HT-29 (cell line): ENCODE data around the gene UNC5B. TPM values are rescaled to one million over a fixed set of nuclear protein-coding genes. Genes with fewer than 3 reads are reported as not detected.
"Not testable (repeated sequence)": the region's sequence is repeated elsewhere in the genome, so short reads cannot be mapped to it uniquely, and the experiment has no call there.

ENCODE experiments used
- DNase-seq: peaks from one replicate; pipeline ENCODE4 v3.0.0-alpha.2; 2015; ENCODE audit warnings: low spot score
- total RNA-seq: library from RNA; depleted of rRNA; stranded (reverse); fragments of >200 nt; shearing (Covaris generic); gene quantifications from 2 replicates; pipeline ENCODE4 v1.2.3, GENCODE V29; 2014

Gene UNC5B
- total RNA-seq, 1 experiment from 2014 or later, result 0.51 TPM

DNA sequence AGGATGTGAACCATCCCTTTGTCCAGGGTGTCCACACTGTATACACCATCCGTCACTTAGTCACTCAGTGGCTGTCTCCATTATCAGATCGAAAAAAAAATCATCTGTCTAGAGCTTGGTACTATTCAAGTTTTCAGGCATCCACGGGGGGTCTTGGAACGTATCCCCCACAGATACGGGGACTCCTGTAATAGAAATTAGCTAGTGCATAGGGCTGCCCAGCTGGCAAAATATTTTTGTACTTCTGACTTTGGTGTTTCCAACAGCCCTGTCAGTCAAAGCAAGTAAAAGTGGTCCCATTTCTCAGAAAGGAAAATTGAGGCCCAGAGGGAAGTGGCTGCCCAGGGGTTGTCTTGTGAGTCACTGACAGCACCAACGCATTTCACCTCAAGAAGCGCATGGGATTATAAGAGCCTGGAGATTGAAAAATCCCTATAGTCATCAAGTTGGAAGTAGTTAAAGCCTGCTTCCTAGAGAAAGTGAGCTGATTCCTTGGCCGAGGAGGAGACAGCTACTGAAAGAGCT, 54.6 kb downstream of the UNC5B start:
- DNase-seq, result no peak

DNA sequence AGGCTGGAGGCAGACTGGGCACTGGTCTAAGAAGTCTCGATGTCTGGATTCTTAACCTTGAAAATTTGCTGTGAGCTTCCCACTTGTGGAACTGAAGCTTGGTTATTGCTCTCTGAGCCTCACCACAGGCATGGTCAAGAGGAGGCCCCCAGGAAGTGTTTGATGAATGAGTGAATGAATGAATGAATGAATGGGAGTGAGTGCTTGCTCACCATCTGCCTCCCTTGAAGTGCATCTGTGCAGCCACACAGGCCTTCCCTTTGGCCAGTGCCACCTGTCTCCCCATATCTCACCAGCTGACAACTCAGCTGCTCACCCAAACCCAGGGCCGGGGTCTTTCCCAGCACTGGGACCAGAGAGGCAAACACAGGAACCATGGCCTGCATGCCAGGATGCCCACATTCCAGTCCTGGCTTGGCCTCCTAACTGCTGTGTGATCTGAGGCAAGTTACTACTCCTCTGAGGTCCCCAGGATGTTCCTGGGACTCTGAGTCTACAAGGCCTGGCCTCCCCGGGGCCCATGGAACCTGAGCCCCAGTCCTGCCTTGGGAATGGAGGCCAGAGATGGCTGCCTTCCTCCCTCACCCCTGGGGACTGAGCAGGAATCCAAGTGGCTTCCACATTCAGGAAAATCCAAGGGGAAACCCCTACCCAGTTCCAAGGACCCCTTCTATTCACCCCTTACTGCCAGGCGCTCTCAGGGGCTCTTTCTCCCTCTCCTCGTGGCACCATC, 55.3 kb downstream of the UNC5B start:
- no peak for DNase-seq

DNA sequence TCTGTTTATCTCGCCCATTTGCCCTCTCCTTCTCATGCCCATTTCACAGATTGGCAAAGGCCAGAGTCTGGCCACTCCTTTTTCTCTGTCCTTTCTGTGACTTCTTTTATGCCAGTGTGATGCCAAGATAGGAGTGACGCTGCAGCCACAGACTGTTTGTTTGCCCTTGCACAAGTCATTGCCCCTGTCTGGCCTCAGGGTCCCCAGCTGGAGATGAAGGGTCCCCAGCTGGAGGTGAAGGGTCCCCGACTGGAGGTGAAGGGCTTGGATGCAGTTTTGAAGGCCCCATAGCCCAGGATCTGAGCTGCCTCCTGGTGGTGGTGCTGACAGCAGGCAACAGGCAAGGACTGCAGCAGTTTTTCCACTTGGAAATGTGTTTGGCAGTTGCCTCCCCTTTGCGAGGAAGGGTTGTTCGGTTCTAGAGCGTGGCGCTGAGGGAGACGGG, 55.9 kb downstream of the UNC5B start:
- DNase-seq, result no peak

DNA sequence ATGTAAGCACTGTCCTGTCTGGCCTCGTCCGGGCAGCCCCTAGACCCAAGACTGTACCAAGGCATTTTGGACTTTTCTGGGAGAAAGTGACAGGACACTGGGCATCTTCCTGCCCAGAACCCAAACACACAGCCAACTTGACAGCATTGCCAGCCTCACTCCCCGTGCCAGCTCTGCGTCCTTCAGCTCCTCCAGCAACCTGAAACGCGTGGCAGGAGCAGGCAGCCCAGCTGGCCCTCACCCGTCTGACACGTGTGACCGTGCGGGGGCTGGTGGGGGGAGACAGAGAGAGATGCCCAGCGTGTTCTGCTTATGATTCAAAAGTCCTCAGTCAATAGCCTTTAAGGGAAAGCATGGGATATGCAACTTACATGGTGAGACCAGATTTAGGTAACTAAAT, 56.4 kb downstream of the UNC5B start:
- DNase-seq, result no peak

DNA sequence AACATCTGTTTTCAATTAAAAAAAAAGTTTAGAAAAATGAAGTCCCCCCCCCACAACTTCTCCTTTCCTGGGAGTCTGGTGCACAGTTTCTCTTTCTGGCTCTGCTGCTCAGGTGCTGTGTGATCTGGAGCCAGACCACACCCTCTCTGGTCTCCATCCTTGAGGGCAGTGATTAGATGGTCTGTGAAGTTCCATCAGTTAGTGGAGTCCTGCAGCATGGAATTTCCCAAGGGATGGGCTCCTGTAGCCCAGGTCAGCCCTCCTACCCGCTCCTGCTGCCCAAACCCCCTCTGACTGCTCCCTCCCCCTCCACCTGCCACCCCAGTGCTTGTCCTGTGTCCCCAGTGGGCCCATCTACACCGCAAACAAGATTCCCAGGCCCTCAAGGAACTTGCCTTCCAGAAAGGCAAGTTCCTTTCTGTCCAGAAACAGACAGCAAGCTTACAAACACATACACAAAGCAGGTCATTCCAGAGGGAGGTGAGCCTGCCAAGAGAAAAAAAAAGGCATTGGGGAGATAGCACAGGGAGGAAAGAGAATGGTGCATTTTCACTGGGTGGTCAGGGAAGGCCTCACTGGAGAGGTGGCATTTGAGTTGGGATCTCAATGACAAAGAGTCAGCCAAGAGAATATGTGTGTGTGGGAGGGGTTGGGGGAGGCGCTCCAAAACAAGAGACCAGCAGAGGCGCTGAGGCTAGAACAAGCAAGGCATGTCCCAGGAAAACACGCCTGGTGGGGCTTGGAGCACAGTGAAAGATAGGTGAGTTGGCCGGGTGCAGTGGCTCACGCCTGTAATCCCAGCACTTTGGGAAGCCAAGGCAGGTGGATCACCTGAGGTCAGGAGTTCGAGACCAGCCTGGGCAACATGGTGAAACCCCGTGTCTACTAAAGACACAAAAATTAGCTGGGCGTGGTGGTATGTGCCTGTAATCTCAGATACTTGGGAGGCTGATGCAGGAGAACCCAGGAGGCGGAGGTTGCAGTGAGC, 57.2 kb downstream of the UNC5B start:
- DNase-seq, result no peak

DNA sequence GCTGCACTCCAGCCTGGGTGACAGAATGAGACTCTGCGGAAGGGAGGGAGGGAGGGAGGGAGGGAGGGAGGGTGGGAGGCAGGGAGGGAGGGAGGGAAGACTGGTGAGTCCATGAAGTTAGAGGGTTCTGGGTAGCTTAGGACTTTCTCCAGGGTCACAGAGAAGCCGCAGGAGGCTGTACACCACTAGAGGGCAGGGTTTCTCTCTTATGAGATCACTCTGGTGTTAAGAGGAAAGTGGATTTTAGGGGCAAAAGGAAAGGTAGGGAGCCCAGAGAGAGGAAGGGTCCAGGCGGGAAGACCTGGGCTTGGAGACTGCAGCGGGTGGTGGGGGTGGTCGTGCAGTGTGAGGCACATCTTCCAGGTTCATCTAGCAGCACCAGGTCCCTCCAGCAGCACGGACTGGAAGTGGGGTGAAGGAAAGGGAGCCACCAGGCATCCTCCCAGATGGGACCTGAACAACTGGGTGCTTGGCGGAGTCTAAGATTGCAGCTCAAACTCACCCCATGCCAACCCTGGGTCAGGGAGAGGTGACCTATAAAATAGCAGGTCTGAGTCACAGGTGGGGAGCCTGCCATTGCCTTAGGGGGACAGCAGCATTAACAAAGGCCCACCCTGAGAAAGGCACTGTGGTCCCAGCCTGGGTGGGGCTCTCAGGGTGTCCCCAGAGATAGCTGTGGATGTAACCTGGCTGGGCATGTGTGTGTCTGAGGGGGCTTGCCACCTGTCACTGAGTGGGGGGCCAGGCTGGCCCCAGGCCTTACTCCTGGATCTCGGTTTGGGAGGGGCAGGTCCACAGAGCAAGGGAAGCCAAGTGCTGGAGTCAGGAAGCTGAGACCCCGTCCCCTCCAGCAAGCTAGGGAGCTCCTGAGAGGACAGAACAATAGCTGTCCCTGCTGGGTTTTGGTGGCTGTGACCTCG, 58.2 kb downstream of the UNC5B start:
- DNase-seq, result peak; percentile 78

DNA sequence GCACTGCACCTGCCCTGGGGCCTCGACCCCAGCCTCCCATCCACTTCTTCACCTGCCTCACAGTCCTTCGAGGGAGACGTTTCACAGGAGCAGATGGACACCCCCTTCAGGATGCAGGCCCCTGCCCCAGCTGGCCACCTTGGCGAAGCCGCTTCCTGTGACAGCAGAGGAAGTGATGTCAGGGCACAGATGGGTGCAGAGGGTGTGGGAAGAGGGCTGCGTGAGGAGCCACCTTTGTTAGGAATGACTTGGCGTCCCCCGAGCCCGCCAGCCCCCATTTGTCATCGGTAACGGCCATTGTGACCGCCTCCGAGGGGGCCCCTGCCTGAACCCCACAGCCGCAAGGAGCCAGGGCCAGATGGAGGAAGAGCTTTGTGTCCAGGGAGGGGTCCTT, 59.3 kb downstream of the UNC5B start:
- no peak for DNase-seq

DNA sequence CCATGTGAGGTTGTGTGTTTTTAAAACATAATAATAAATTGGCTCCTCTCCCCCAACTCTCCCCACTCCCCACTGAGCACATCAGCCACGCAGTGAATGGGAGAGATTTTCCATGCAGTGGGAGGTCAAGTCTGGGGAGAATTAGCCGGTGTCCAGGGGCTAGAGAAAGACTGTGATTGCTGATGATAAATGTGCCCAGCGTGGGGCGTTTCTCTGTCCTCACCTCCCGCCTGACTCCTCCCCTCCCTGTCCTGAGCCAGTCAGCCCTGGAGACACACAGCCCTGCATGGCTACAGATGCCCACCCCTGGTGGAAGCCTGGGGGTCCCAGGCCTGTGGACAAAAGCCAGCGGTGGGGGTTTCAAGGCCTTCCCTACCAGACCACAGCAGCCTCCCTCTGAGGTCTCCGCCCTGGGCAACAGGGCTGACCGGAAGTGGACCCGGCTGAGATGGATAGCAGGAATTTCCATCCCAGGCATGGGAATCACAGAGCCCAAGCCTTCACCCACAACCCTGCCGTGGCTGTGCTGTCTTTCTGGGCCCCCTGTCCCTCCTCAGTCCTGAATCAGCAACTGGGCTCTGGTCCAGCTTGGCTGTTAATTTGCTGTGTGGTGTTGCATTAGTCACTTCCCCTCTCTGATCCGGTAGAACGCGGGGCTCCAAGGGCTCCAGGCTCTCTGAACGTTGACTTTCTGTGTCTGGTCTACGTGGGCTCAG, 59.8 kb downstream of the UNC5B start:
- DNase-seq, result no peak

DNA sequence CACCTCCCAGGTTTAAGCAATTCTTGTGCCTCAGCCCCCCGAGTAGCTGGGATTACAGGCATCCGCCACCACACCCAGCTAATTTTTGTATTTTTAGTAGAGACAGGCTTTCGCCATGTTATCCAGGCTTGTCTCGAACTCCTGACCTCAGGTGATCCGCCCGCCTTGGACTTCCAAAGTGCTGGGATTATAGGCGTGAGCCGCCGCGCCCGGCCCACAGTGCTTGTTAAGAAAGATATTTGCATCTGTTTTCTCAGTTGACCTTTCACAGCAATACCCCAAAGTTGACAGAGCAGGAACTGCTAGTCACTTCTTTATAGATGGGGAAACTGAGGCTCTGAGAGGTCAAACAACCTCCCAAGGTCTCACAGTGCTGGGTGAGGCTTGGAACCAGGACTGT, 60.6 kb downstream of the UNC5B start:
- DNase-seq, result not testable (repeated sequence)

DNA sequence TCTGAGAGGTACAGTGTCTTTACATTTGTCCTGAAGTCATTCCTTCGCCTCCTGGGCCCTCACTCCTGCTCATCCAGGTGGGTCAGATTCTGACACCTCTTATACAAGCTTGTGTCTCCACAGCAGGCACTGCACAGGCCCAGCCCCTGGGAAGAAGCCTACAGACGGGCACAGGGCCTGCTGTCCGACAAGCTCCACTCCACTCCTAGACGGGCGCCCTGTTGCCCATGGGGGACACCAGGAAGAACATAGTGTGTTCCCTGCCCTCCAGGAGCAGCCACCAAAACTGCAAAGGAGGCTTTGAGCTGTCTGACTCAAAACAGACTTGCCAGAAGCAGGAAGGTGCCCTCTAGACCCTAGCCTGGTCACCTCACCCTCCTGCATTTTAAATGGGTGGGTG, 61.1 kb downstream of the UNC5B start:
- no peak for DNase-seq

DNA sequence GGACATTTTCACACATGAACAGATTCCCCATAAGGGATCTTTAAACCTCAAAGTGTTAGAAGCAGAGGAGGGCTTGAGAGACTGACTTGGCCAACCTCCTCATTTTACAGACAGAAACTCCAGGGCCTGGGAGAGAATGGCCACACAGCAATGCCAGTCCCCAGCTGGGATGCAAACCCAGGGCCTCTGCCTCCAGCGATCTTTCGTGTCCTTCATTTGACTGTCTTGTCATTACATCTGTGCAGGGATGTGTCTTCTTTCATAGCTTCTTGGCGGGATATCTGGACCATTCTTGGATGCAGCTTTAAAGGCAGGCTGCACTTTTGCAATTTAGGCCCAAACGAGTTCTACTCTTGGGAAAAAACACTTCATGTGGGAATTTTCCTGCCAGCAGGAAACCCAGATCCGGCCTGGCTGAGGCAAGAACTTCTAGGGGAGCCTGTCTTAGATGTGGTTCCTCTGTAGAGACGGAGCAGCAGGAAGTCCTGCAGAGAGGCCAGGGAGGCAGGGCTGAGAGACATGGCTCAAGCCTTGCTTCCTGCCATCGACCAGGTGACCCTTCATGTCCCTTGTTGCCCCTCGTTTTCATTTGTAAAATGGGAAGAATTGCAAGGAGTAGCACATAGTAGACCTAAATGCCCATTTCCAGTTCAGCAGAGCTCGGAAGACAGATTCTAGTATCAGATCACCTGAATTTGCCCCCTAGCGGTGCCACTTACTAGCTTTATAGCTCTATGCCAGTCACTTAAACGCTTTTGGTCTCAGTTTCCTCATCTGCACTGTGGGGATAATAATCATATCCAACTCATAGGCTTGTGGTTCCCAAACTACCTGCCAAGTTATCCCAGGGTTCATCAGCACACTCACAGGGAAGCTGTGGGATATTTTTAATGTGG, 62.8 kb downstream of the UNC5B start:
- DNase-seq, result peak; percentile 49

DNA sequence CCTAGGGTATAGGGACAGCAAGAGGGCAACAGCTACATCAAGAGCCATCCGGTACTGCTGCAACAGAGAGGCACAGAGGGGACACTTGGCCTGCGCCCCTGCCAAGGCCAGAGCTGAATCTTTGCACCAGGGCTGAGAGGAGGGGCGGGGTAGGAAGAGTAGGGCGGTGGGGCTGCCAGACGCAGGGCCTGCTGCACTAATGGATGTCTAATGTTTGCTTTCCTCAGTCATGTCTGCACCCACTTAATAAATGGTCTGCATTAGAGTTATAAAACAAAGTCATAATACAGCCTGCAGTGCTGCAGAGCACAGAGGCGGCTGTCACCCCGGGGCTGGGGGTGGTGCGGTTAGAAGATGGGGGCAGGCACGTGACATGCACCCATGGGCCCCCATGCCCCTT, 64.5 kb downstream of the UNC5B start:
- DNase-seq, result no peak

DNA sequence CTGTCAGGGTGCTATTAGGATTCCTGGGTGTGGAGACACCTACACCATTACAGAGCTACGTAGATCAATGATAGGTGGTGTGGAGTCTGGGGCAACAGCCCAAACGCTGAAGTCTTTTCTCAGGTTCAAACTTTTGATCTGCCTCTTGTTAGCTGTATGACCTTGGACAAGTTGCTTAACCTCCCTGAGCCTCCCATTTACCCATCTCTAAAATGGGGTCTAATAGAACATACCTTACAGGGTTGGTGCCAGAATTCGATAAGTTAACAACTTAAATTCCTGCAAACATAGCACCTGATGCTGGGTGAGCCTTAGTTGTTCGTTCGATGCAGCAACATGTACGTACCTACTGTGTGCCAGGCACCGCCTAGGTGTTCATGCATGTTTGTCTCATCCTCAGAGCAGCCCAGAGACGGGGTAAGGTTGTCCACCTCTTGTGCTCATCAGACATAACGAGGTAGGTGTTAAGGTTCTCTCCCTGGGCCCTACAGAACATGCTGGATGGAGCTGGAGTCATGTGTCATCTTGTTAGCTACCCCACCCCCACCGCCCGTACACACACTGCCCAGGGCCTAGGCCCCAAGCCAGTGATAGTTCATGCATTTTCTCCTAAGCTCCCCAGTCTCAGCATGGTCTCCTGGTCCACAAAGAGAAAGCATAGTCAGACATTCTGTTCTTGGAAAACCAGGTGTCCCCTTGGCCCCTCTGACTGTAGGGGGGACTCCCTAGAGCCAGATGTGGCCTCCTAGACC, 65.7 kb downstream of the UNC5B start:
- DNase-seq, result no peak

DNA sequence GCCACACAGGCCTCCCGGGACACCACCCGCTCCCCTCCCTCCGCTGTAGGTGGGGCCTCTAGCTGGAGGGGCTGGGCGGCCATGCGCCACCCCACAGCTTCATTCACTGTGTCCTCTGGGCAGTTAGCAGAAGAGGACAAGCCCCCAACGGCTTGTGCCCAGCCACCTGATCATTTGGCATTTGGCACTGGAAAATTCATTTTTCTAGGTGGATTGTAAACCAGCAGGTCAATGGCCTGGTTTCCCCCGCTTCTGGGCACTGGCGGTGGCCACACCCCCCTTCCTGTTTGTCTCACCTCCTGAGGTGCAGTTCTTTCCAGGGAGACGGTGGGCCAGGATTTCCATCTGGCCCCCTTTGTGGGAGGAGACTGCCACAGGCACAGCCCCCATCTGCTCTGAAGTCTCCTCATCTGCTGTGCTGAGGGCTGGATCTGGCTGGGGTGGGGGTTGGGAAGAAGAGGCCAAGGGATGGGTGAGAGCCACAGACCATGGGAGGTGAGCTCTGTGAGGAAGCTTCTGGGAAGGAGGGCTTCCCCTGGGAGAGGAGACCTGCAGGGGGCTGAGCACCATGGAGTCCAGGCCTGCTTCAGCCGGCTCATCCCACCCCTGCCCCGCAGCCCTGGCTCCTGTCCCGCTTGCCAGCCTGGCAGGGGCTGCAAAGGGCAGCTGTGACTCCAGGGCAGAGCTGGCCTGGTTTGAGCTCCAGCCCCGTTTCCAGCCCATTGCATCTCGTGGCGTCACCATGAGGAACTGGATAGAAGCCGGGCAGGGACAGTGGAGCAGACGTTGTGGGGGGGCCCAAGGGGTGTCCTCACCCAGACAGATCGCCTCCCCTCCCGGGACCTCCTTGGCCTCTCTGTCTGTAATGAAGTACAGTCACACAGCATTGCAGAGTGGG, 66.6 kb downstream of the UNC5B start:
- no peak for DNase-seq

DNA sequence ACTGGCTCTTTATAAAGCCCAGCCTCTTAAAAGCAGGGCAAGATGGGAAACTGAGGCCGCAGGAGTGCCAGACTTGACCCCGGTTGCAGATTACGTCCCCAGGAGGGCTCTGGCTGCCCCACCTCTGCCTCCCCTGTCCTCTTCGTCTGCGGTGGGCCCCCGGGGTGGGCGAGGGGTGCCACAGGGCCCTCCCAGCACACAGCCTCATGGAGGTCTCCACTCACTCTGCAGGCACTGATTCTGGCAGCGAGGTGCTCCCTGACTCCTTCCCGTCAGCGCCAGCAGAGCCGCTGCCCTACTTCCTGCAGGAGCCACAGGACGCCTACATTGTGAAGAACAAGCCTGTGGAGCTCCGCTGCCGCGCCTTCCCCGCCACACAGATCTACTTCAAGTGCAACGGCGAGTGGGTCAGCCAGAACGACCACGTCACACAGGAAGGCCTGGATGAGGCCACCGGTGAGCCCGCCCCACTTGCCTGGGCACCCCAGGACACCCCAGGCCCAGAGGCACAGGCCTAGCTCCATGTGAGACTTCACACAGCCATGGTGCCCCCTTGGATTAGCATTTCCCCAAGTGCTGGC, 67.3 kb downstream of the UNC5B start:
- DNase-seq, result no peak

DNA sequence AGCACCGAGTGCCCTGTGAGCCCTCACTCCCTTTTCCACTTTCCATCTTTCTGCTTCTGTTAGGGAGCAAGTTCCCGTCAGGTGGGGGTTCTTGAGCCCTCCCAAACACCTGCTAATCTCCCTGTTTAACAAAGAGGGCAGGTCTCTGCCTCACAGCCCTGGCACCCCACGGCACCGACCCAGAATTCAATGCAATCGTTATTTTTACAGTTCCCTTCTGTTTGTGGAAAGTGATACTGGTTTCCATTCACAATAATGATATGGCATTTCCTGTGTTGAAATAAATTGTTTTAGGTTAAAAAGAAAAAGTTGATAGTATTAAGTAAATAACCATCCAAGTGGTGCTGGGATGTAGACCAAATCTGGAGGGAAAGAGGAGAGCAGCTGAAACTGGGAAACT, 67.8 kb downstream of the UNC5B start:
- DNase-seq, result no peak

DNA sequence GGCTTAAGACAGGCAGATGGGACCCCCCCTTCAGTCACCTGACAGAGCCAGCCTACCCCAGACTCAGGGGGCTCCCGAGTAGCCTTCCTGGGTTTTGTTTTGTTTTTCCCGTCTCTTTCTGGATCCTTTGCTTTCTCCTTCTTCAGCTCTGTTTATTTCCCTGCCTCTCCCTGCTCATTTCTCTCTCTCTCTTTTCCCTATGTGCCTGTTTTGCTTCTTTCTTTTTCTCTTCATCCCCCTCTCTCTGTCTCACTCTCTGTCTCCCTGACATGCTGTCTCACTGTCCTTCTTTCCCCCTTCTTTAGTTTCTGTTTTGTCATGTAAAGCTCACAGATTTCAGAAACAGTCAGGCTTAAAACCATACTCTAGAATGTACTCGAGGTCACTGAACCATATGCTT, 68.5 kb downstream of the UNC5B start:
- DNase-seq, result no peak
